SU-DHL-6 (cell line): ENCODE measurements around the gene RPS17.

Experiments used
- H2AFZ ChIP-seq: fragments of 200-600 bp; sonication (generic); 2 replicates; pipeline ENCODE4 v1.6.1; 2014; ENCODE audit warnings: low read depth, mild to moderate bottlenecking, moderate library complexity, mixed read lengths, antibody characterized with exemption, low read length; ENCODE audit not compliant: severe bottlenecking
- H3F3A ChIP-seq: fragments of 200-600 bp; shearing (Covaris generic); 2 replicates; pipeline ENCODE4 v1.6.0; 2016; ENCODE audit warnings: antibody characterized with exemption, mild to moderate bottlenecking; ENCODE audit not compliant: insufficient read depth
- H3K27ac ChIP-seq: fragments of 200-600 bp; sonication (generic); 2 replicates; pipeline ENCODE4 v1.5.1; 2016; ENCODE audit warnings: low read depth, mild to moderate bottlenecking, low read length, moderate library complexity, mixed read lengths
- H3K27me3 ChIP-seq: fragments of 200-600 bp; sonication (generic), shearing (Covaris generic); 2 replicates; pipeline ENCODE4 v1.6.0; 2014; ENCODE audit warnings: mild to moderate bottlenecking, low read length
- H3K36me3 ChIP-seq: fragments of 200-600 bp; sonication (generic); 2 replicates; pipeline ENCODE4 v1.6.1; 2014; ENCODE audit warnings: mild to moderate bottlenecking, low read length, mixed read lengths
- H3K4me2 ChIP-seq: fragments of 300-600, 200-600 bp; shearing (Covaris generic), sonication (generic); 2 replicates; pipeline ENCODE4 v1.6.0; 2014; ENCODE audit warnings: low read length, low read depth, mild to moderate bottlenecking; ENCODE audit not compliant: poor library complexity, severe bottlenecking
- H3K4me3 ChIP-seq: fragments of 200-600 bp; sonication (generic); 2 replicates; pipeline ENCODE4 v1.5.1; 2014; ENCODE audit warnings: antibody characterized with exemption, low read length, mild to moderate bottlenecking, mixed read lengths; ENCODE audit not compliant: insufficient read depth, poor library complexity, severe bottlenecking
- H3K79me2 ChIP-seq: fragments of 200-600 bp; sonication (generic); 2 replicates; pipeline ENCODE4 v1.6.1; 2014; ENCODE audit warnings: mild to moderate bottlenecking, low read length, moderate library complexity; ENCODE audit not compliant: insufficient read depth
- H3K9ac ChIP-seq: fragments of 200-600 bp; sonication (generic); 2 replicates; pipeline ENCODE4 v1.7.0; 2014; ENCODE audit warnings: mild to moderate bottlenecking, low read length
- H3K9me2 ChIP-seq: fragments of 200-600 bp; sonication (generic); replicated peaks from 2 replicates; pipeline ENCODE4 v1.6.1; 2014; ENCODE audit warnings: low read length; ENCODE audit not compliant: insufficient read depth
- H3K9me3 ChIP-seq: fragments of 200-600 bp; sonication (generic); 2 replicates; pipeline ENCODE4 v1.6.1; 2014; ENCODE audit warnings: low read length, mixed read lengths; ENCODE audit not compliant: insufficient read depth
- H4K20me1 ChIP-seq: fragments of 200-600 bp; sonication (generic); 2 replicates; pipeline ENCODE4 v1.6.1; 2014; ENCODE audit warnings: low read depth, mild to moderate bottlenecking, antibody characterized with exemption, low read length, moderate library complexity, mixed read lengths
- CTCF ChIP-seq: fragments of 200-600 bp; sonication (generic); IDR thresholded peaks from one replicate; pipeline ENCODE4 v1.5.1; 2017; ENCODE audit warnings: antibody characterized with exemption, mild to moderate bottlenecking, low read length, moderate library complexity; ENCODE audit not compliant: insufficient read depth, poor library complexity, severe bottlenecking
- EZH2phosphoT487 ChIP-seq: fragments of 200-600 bp; sonication (generic), shearing (Covaris generic); conservative IDR thresholded peaks from 2 replicates; pipeline ENCODE4 v1.6.1; 2018; ENCODE audit warnings: mild to moderate bottlenecking, antibody characterized with exemption, low read length, moderate library complexity, mixed read lengths

The RPS17 gene

GRCh38 chr15:82538961-82539690 is 1.1 kb downstream of the RPS17 start:
- H3K79me2 ChIP-seq, result peaks cover 27% of the 10 kb centered on the region
- H3K9ac ChIP-seq, result peak overlapping the region; percentile 100
- no peak overlapping the region for H2AFZ ChIP-seq
- no peaks in the 10 kb centered on the region for H3K9me3 ChIP-seq
- peaks cover 53% of the 10 kb centered on the region for H3F3A ChIP-seq
- TF ChIP-seq CTCF, result no peak
- TF ChIP-seq EZH2phosphoT487, result no peak
- peaks cover 34% of the 10 kb centered on the region for H3K36me3 ChIP-seq
- H3K4me2 ChIP-seq, result peak overlapping the region; percentile 82
- H3K9me2 ChIP-seq, result no peaks in the 10 kb centered on the region
- H3K27ac ChIP-seq, result peak overlapping the region; percentile 86
- H4K20me1 ChIP-seq, result peaks cover 13% of the 10 kb centered on the region; the same call in 1 of the 2 replicates
- peak overlapping the region; percentile 99 for H3K4me3 ChIP-seq
- H3K27me3 ChIP-seq, result no peaks in the 10 kb centered on the region

DNA sequence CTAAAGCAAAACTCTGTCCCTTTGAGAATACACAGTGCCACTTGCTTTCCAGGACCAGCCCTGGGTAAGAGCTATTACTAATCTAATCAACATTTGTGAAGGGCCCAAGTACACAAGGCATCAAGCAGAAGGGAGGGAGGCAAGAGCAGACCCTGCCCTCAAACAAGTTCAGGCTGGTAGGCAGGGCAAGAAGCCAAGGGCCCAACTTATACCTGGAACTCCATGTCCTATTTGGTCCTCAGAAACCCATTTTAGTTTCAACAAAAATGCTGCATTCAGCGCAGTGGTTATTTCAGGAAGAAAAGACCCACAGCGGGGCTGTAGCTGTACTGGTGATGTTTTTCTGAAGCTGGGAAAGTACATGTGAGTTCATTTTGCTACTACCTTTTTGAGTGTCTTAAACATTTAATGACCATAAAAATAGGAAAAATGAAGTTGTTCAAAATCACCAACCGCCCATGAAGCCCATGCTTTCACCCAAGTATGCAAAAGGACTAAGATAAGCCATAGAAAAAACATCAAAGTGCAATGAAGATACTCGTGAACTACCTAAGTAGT is 2.8 kb downstream of the RPS17 start:
- Histone ChIP-seq H3K4me3 (no peak overlapping the region), H3K4me2 (peak overlapping the region; percentile 82), H3K9ac (0 out of 2 replicates have a peak overlapping the region, but pooled peaks have one; percentile 100), H4K20me1 (peaks cover 13% of the 10 kb centered on the region; the same call in 1 of the 2 replicates), H3F3A (peaks cover 57% of the 10 kb centered on the region), H3K9me2 (no peaks in the 10 kb centered on the region), H3K27ac (no peak overlapping the region), H3K27me3 (no peaks in the 10 kb centered on the region), H3K9me3 (no peaks in the 10 kb centered on the region), H3K36me3 (peaks cover 34% of the 10 kb centered on the region), H3K79me2 (peaks cover 27% of the 10 kb centered on the region), H2AFZ (no peak overlapping the region)
- TF ChIP-seq CTCF (no peak), EZH2phosphoT487 (no peak)

- no peak overlapping the region for H3K9ac ChIP-seq
- no peaks in the 10 kb centered on the region for H3K9me3 ChIP-seq
- no peak overlapping the region for H3K4me2 ChIP-seq
- peaks cover 61% of the 10 kb centered on the region for H3F3A ChIP-seq
- H4K20me1 ChIP-seq, result peaks cover 13% of the 10 kb centered on the region; the same call in 1 of the 2 replicates
- H3K9me2 ChIP-seq, result no peaks in the 10 kb centered on the region
- H3K27me3 ChIP-seq, result no peaks in the 10 kb centered on the region
- H3K27ac ChIP-seq, result no peak overlapping the region
- peaks cover 27% of the 10 kb centered on the region for H3K79me2 ChIP-seq
- no peak for TF ChIP-seq EZH2phosphoT487
- TF ChIP-seq CTCF, result no peak
- H3K36me3 ChIP-seq, result peaks cover 34% of the 10 kb centered on the region
- H3K4me3 ChIP-seq, result no peak overlapping the region
- H2AFZ ChIP-seq, result no peak overlapping the region
Observed at GRCh38 chr15:82536409-82537350, 3.6 kb downstream of the RPS17 start.
